DMS79 treated with DMSO at 0.1 percent for 48 hours (cell line): ENCODE results near the gene DLG2.
"Not testable (repeated sequence)": the region's sequence is repeated elsewhere in the genome, so short reads cannot be mapped to it uniquely, and the experiment has no call there.

Experiments used
- DNase-seq: peaks from one replicate; lab custom pipeline; 2025; lab: John Stamatoyannopoulos, UW

Gene DLG2

DNA sequence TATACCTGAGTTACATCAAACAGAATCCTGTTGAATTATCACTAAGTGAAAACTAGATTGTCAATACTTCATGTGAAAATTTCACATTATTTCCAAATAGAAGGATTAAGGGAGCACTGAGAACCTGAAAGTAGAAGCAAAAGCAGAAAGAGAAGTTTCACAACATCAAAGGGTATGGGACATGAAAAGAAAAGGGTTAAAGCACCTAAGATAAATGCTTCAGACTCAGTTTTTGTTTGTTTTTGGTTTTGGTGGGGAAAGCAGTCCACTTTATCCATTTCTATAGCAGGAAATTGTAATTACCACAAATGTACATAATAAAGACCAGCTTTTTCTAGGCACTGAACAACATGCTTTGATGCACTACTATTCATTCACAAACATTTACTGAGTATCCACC is 1271.2 kb downstream of the DLG2 start:
- no peak for DNase-seq

DNA sequence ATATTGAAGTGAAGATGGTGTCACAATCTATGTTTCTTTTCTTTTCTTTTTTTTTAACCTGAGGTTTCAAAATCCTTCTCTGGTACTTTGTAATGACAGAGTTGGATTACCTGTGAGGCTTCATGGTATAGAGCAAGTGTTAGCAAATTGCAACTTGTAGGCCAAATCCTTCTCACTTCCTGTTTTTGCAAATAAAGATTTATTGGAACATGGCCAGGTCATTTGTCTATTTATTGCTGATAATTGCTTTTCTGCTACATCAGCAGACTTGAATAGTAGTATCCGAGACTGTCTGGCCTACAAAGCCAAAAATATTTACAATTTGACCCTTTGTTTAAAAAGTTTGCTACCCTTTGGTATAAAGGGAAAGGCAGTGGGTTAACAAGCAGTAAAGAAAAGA is 1281.5 kb downstream of the DLG2 start:
- no peak for DNase-seq

DNA sequence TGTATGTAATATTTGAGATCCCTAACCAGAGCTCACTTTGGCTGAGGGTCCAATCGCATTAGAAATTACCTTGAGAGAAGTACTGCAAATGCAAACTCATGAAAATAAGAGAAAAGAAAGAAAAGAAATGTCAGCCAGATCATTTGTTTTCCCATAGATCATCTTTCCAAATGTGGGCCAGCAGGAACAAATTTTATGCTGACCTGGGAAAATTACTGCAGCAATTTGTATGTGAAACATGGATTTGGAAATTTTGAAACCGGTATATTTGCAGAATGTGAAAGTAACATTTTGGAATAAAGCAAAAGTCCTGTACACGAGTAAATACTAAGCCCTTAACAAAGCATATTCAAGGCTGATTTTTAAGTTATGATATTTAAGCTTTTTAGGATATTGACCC is 1282.1 kb downstream of the DLG2 start:
- no peak for DNase-seq

DNA sequence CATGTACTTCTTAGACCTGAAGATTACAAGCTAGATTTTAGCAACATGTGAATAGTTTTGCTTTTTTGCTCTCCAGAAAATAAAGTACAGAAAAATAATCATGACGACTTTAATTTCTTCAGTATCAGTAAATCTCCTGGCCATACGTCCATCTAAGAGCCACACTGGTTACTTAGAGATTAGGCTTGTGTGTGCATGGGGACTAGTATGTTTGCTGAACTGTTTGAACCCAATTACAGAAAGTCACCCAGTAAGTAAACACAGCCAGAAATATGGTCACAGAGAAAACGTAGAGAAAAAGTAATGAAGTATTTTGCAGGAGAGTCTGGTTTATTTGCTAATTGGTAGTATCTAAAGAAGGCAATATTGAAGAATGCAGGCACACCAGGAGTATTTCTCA is 1287.3 kb downstream of the DLG2 start:
- no peak for DNase-seq

DNA sequence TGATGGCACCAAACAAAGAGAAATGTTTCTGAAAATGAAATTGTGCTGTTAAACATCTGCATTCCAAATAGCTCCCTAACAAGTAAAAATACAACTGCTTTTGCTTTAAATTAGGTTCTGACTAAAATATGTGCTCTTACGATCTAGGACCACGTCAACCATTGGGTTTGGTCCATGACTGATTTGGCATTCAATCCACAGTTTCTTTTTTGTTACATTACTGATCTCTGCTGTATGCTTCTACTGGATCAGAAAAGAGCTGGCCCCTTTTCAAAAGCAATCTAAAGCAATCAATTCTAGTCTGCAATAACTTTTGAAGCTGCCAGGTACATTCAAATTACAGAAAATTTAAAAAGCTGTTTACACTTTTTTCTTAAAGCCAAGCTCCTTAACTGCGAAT is 1293.9 kb downstream of the DLG2 start:
- no peak for DNase-seq

DNA sequence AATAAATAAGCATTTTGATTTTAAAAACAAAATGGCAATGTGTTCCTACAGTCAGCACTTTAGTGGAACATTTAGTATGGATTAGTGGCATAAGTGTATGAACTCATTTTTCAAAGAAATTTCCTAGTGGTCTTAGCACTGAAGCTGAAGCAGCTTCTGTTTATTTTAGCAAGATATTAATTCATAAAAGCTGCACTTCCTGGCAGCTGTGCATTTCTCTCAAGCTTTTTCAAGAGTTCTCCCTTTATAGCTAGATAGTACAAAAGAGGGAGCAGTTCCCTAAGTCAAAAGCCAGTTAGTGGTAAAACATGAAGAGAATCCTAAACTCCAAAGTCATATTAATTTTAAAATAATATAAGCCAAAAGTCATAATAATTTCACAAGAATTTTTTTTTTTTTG is 1304.9 kb downstream of the DLG2 start:
- no peak for DNase-seq

DNA sequence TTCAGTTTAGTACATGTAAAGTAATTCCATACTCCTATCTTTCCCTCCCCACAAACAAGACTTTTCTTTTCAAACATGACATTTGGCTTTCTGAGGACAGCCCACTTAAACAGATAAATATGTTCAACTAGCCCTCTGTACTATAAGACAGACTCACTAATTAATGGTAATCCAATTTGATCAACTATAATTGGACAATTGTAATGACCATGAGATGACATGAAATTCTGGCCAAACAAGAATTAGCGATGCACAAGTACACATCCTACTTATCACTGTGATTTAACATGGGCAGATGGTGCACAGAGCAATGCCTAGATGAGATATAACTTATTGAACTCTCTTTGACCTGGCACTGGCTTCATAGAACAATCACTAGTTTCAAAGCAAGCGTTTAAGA is 1307.3 kb downstream of the DLG2 start:
- no peak for DNase-seq

DNA sequence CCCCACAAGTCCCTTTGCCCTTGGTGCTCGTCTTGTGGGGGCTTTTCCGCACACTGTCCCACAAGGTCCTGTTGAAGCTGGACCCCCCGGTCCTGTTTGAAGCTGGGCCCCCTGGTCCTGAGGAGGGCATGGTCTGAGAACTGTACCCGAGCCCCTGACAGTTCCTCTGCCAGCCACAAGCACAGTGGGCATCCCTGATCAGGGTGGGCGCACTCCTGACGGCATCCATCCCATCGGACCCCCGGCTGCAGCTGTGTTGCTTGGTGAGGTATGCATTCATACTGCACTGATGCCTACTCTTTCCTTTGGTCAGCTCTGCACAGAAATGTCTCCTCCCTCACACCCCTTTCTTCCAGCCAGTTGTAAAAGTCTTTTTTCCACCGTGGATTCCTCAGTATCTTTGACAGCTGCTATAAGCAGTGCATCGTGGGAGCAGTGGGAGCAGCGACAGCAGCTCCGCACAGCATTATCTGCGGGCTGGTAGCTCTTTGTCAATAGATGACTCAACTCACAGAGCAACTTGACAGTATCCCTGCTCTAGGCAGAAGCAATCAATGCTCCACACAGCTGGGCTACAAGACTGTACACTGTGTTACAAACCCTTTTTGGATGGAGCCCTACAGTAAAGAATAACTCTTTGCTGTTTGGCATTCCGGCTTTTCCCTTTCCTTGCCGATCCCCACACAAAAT is 1310.1 kb downstream of the DLG2 start:
- DNase-seq: no peak

DNA sequence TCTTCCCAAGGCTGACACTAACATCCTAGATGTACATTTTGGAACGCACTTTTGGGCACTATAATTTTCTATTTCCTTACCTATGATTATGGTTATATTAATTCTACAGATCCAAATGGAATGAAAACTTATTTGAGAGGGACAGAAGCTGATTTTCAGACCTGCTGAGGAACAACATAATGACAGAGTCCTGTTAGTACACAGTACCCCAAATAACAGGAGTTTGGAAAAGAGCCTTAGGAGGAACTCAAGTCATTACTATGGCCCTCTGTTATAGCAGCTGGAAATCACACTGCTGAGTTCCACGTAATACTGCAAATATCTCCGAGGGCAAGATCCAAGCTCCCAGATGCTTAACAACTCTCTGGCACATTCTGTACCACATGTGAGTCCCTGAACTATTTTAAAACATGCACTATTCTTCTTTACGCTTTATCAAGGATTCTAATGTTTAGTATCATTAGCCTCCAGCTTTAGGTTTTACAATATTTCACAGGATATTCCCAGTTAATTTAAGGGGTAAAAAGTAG is 1313.2 kb downstream of the DLG2 start:
- DNase-seq: no peak

DNA sequence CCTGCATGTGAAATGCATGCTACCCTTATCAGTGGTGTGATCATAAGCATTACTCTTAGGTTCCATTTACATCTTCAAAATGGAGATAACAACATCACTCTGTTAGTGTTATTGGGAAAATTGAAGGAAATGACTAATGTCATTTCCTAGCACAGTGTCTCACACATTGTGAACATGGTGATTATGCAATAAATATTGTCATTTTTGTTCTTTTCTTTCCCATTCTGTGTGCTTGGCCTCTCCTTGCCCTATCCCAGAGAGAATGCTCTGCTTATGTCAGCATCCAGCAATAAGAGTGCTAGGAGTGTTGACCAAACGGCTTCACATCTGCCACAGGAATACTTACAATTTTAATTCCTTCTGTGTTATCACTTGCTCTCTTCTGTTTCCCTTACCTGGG is 1316.9 kb downstream of the DLG2 start:
- DNase-seq: no peak

DNA sequence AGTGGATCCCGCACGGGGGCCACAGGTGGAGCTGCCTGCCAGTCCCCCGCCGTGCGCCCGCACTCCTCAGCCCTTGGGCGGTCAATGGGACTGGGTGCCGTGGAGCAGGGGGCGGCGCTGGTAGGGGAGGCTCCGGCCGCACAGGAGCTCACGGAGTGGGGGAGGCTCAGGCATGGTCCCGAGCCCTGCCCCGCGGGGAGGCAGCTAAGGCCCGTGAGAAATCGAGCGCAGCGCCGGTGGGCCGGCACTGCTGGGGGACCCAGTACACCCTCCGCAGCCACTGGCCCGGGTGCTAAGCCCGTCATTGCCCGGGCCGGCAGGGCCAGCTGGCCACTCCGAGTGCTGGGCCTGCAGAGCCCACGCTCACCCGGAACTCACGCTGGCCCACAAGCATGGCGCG is 1318.7 kb downstream of the DLG2 start:
- not testable (repeated sequence) for DNase-seq

DNA sequence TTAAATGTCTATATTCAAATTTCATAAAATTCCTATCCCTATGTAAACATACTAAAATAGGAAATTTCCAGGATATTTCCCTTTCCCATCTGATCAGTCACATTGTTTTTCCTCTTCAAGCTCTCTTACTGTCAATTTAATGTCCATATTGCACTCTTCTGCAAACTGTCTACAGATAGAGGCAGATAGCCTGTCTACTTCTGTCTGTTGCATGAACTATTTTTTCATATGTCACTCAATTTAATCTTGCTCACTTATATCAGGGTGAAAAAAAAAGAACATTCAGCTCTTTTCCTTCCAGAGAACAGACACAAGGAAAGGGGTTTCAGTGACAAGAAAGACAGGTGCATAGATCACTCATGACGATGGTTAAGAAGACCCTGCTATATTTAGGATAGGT is 1327.1 kb downstream of the DLG2 start:
- no peak for DNase-seq

DNA sequence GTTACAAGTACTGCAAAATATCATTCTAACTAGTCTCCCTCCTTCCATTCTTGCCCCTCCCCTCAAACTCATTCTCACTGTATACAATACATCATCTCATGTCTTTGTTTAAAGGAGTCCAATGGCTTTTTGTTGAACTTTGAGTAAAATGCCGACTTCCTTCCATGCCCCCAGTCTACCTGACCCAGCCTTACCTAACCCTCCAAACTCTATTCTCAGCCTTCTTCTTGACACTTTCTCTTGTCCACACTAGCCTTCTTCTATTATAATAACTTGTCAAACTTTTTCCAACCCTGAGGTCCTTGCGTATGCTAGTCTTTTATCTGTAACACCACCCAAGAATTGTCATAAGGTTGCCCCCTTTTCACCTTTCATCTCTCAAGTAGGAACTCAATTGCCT is 1329.6 kb downstream of the DLG2 start:
- DNase-seq: no peak

DNA sequence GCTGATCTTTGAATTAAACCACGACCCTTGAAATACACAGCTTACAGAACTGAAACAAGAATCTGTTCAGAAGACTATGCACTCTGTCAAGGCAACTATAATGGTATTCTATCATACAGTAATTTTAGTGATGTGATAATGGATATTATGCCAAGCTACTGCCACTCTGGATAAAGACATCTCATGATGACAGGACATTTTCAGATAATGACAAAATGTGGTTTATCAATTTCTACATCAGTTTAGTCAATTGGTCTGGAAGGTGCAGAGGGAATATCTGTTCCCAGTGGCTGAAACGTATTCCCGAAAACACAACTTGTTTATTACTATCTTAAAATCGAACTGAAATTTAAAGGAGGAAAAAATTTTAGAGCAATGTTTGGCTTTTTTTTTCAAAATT is 1331.3 kb downstream of the DLG2 start:
- DNase-seq: no peak

DNA sequence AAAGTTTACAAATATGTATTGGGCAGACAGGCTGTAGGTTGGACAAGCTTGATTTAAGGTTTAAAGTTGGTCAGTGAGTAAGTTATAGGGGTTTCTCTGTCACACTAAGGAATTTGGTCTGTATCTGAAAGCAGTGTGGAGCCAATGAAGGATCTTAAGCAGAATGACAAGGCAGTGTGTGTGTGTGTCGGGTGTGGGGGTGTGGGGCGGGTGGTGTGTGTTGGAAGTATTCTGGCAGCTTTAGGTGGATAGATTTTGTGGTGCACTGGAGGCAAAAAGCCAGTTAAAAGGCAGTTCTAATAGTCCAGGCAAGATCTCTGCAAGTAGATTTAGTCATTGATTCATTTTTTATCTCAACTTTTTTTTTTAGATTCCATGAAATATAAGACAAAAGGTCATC is 1334.2 kb downstream of the DLG2 start:
- DNase-seq: no peak

DNA sequence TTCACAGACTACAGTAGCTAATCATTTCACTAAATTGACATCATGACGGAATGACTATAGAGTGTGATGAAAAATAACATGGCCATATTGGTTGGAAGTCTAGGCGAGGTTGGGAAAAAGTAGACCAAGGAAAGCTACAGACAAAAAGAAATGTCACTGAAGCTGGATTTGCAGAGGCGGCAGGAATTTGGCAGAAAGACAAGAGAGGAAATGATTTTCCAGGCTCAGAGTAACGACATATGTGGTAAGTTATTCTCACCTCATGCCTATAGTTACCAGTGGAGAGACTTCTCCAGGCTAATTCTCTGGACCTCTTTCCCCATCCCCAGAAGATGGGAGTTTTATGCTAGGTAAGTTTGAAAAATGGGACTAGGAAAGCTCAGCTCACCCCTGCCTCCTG is 1335.1 kb downstream of the DLG2 start:
- no peak for DNase-seq

DNA sequence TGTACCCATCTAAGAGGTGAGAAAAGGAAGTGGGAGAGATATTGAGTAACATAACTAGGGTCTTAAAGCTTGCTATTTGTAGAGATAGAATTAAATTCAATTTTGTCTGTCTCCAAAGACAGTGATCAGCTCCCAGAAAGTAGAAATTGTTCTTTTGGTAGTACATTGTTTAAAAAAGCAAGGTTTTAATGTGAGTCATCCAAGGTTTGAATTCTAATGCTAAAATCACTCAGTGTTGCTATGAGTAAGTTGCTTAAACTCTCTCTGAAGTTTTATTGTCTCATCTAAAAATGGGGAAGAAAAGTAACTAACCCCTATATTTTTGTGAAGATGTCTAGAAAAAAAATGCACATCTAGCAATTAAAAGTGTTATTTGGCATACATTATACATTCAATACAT is 1336.5 kb downstream of the DLG2 start:
- DNase-seq: no peak

DNA sequence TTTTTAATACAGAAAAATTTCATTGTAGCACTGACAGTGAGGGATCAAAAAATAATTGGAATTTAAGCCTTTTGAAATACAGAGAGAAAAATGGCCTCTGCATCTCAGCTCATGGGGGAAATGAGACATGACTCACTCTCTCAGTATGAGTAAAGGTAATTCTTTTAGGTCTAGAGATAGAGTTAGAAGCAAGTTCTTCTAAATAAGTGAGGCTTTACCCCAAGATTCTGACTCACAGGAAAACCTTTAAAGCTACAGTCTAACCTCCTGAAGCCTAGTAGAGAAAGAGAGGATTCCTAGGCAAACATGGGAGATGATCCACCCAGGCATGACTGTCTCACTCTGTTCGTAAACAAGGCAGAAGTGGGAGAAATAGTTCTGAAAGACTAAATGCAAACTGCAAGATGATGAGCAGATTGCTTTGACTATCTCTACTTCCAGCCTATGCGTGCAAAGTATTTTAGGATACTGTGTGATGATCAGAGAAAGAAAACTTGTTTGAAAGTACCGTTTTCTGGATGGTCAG is 1337.7 kb downstream of the DLG2 start:
- no peak for DNase-seq

DNA sequence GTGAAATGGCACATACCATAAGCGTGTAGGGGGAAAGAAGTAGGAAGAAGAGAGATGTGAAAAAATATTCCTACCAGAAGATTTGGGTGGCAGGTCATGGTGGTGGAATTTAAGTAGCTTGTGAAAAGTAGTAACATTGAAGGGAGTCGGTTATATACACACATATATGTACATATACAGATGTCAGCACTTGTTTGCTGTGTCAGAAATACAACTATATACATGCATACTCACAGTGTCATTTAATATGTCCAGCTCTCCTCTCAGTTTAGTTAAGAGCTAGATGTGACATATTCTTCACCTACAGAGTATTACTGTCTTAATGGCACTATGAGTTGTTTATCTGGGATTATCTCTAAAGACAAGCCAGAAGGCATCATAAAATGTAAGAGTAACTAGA is 1353.6 kb downstream of the DLG2 start:
- no peak for DNase-seq

DNA sequence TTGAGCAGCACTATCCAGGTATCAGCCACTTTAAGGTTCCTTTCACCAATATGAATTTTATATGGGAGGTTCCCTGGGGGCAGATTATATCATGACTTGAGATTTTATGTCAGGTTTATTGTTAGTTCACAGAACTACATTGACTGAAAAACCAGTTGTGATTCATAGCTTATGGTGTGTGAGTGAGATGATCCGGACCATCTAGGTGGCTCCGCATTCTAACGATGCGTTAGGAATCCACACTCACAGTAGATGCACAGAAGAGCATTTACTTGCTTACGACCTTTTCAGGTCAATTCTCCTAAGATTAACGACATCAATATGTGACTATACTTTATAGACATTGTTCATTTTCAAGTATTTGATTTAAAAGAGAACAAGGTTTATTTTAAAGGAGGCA is 1356.7 kb downstream of the DLG2 start:
- DNase-seq: no peak

DNA sequence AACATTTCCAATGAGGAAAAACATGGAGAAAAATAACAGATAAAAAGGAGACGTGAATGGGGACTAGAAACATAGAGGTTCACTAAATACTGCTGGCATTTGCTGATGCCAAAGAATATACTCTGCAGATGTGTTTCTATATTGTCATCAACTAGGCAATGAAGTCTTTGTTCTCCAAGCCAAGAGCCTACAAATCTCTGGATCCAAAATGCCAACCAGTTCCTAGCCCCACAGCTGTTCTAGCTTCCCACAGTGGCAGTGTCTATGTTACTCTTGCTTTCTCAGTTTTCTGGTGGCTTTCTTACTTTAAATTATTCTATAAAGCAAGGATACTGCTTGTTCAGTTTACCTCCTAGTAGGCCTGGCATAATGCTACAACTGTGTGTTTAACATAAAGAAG is 1363.1 kb downstream of the DLG2 start:
- DNase-seq: no peak

DNA sequence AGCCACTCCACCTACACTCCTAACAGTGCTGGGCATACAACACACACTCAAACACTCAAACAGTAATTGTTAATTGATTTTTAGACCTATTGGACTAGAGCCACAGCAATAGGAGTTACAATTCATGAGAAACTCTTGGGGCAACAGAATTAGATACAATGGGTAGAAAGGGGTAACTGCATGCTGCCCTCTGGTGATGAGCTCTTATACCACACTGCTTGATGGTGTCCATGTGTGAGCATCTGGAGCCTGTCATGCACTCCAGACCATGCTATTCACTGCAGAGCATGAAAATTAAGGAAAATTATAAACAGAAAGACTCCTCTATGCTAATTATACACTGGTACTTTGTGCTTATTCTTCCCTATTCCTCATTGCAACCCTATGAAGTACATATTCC is 1365.4 kb downstream of the DLG2 start:
- DNase-seq: no peak

DNA sequence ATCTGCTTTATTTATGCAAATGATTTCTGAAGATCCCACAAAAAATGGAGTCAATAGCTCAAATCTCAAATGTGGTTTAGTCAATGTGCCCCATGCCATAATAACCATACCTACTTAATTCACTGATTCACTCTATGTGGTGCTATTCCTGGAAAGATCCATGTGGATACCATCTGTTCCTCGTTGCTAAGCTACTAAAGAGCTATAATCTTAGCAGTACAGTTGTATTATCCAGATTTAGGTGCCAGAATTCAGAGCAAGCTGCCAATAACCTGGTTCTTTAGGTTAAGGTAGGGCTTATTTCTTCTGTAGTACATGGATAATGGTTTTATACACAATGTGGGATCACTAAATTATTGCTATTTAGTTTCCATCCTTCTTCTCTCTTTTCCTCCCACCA is 1366.3 kb downstream of the DLG2 start:
- no peak for DNase-seq

DNA sequence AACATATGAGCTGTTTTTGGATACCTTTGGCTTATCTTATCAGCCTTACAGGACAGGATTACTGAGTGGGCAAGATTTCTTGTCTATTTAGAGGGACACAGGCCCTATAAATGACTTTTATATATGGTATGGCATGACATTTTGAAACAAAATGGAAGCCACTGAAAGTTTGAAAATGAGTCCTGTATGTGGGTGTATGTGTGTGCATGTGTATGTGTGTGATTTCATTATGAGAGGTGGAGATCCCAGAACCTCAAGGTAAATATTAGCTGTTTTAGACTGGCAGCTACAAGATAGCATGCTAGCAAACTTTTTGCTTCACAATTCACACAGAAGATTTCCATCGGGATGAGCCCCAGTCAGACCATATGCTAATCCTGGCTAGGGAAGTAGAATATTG is 1370.5 kb downstream of the DLG2 start:
- no peak for DNase-seq
